Stimulated activated CD4-positive, alpha-beta T cell treated with anti-CD3 and anti-CD28 coated beads, Interleukin-1b, Interleukin-23, amount 100 ng/mL, for 24 hours (primary cell): Measurements from ENCODE around the gene GSTP1.
"Not testable (repeated sequence)": the region's sequence is repeated elsewhere in the genome, so short reads cannot be mapped to it uniquely, and the experiment has no call there.

Experiments
- DNase-seq, 4 experiments: peaks; one replicate each; pipeline ENCODE4 v3.0.0-alpha.2; 2020; ENCODE audit warnings: low read depth in 4 of 4, low spot score in 1 of 4

The GSTP1 gene

GRCh38 chr11:67594480-67594879 lies 10.9 kb downstream of the GSTP1 start:
- DNase-seq = no peak

DNA sequence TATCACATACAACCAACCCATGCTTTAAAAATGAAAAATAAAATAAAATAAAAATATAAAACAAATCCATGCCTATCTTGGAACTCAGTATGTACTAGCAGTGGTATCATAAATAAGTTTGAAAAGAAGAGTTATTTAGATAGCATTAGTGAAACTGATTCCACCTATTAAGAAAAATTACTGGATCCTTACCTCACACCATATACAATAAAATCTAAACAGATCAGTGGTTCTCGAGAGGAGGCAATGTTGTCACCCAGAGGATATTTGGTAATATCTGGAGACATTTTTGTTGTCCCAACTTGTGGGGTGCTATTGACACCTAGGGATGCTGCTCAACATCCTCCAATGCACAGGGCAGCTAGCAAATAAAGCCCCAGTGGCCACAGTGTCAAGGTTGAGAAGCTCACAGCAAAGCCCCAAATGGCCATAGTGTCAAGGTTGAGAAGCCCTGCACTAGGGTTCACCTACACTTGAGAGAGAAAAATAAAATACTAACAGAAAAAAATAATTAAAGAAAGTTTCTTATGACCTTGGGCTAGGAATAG lies 13.2 kb downstream of the GSTP1 start:
- no peak for DNase-seq

- not testable (repeated sequence) for DNase-seq
Measured at GRCh38 chr11:67597458-67597857, 13.8 kb downstream of the GSTP1 start.

DNA sequence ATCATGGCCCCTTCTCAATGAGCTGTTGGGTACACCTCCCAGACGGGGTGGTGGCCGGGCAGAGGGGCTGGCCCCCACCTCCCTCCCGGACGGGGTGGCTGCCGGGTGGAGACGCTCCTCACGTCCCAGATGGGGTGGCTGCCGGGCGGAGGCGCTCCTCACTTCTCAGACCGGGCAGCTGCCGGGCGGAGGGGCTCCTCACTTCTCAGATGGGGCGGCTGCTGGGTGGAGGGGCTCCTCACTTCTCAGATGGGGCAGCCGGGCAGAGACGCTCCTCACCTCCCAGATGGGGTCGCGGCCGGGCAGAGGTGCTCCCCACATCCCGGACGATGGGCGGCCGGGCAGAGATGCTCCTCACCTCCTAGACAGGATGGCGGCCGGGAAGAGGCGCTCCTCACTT lies 14.4 kb downstream of the GSTP1 start:
- not testable (repeated sequence) for DNase-seq

DNA sequence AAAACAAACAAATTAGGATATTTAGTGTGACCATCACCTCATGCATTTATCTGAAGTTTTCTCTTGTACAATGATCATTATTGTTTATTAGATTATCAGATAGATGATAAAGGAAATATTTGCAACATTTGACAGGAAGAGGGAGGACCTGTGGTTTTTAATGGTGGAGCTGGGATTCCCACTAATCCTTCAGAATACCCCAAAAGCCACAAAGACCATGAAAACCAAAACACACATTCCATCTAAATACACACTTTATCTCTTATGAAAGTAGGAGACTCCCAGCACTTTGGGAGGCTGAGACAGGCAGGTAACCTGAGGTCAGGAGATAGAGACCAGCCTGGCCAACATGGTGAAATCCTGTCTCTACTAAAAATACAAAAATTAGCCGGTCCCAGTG lies 15.5 kb downstream of the GSTP1 start:
- DNase-seq = no peak

DNA sequence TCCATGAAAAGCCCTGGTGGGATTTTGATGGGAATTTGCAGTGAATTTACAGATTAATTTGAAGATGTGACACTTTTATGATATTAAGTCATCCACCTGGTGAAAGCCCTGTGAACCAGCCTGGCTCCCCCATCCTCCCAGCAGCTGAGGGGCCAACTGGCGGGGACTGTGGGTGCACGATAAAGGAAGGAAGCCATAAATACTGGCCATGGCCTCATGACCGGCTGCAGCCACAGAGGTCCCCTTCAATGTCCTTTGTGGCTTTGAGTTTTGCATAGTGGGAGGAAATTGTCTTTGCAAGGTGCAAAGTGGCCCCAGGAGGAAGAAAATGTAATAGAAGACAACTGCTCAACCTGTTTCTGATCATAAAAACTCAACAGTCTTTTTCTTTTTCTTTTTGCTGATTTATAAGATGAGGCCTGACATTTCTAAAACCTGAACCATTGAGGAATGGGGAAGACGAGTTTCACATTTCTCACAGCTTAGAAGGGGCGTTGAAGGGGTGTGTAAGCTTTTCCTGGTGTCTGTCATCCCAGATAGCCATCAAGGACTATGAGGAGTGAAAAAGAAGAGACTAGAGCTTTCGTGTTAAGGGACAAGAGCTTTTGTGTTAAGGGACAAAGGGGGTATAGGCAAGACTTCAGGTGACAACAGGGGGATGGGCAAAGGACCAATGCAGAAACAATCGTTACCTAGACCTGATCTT lies 16.9 kb downstream of the GSTP1 start:
- no peak for DNase-seq

DNA sequence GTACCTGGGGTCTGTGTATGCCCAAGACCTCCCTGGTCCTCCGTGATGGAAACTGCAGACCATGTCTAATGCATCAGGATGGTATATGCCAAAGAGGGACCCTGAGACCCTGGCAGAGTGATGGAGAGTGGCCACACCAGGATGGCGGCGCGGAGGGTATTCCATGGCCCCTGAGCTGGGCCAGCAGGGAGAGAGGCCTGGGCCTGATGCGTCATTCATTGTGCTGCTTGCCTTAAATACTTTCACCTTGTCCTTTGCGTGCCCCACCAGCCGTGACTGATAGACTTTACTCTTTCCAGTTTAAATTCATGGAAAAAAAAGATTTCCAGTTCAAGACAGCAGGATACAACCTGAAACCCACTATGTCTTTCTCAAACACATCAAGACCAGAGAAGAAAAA lies 17.5 kb downstream of the GSTP1 start:
- DNase-seq = no peak

DNA sequence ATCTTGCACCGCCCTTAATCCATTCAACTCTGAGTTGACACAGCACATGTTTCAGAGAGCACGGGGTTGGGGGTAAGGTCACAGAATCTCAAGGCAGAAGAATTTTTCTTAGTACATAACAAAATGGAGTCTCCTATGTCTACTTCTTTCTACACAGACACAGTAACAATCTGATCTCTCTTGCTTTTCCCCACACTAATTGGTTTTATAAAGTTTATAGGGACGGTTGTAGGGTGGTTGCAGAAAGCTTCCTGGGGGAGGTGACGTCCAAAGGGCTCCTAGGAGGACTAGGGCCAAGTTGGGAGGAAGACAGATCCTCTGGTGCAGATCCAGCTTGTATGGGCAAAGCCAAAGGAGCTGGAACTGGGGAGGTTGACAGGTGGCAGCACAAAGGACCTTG lies 20.5 kb downstream of the GSTP1 start:
- not testable (repeated sequence) for DNase-seq

GRCh38 chr11:67604815-67605214 lies 21.2 kb downstream of the GSTP1 start:
- no peak for DNase-seq

DNA sequence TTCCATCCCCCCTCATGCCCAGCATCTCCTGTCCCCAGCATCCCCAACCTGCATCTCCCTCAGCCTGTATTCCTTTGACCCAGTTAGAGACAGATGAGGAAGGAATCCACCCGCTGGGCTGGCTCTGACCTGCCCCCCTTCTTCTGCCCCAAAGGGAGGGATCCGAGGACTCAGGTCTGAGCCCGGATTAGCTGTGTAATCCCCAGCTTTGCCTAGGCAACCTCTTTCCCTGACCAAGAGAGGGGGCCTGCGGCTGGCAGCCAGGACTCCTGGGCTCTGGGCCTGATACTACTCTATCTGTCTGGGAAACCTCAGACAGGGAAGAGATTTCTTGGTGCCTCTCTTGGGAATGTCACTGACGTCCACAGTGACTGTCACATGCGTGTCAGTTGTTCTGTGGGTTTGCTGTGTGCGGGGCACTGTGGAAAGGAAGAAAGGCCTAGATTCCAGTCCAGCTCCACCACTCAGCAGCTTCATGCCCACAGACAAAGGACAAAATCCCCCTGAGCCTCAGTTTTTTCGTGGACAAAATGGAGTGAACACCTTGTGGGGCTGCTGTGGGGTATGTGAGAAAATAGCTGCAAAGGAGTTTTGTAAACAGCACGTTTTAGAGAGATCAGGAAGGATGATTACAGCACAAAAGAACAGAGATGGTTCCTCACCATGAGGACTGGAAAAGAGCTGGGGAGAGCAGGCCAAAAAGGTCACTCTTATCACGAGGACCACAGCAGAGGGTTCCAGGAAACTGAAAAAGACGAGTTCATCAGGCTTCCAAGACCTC lies 21.8 kb downstream of the GSTP1 start:
- DNase-seq = no peak

GRCh38 chr11:67606093-67606491 lies 22.5 kb downstream of the GSTP1 start:
- DNase-seq = no peak

- DNase-seq = peak; percentile 89 to 96 (median 94)
Measured at GRCh38 chr11:67606492-67607295, 23.1 kb downstream of the GSTP1 start, which contains the start of gene NDUFV1. TSS of gene NDUFV1 (plus strand) at chr11:67606936. CDS start at chr11:67607005, 69 bp downstream.

GRCh38 chr11:67607507-67607906 lies 23.9 kb downstream of the GSTP1 start:
- no peak for DNase-seq

DNA sequence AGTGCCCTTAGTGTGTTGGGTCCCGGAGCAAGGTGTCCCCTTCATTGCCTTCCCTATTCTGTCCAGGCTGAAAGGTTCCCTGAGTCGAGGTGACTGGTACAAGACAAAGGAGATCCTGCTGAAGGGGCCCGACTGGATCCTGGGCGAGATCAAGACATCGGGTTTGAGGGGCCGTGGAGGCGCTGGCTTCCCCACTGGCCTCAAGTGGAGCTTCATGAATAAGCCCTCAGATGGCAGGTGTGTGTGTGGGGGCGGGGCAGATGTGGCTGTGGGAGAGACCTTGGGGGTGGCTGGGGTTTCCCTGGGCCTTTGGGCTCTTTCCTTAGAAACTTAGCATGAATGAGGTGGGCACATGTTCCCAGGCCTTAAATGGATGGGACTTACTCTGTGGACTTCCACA lies 24.9 kb downstream of the GSTP1 start:
- no peak for DNase-seq

- no peak for DNase-seq
Measured at GRCh38 chr11:67609316-67609715, 25.7 kb downstream of the GSTP1 start.

DNA sequence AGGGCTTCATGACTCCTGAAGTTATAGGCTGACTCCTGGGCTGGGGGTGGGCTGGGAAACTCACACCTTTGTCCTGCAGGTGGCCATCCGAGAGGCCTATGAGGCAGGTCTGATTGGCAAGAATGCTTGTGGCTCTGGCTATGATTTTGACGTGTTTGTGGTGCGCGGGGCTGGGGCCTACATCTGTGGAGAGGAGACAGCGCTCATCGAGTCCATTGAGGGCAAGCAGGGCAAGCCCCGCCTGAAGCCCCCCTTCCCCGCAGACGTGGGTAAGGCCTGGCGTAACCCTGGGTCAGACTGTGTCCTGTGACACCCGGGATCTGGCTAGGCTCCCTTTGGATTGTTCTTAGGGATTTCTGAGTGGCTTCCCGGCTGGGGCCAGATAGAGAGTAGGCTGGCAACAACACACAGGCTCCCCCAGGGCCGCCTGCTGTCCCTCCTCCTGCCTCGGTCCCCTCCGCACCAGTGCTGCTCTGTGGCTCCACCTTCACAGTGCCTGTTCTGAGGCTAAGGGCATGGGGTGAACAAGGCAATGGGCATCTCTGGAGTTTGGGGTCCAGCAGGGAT lies 26.8 kb downstream of the GSTP1 start:
- DNase-seq = no peak

DNA sequence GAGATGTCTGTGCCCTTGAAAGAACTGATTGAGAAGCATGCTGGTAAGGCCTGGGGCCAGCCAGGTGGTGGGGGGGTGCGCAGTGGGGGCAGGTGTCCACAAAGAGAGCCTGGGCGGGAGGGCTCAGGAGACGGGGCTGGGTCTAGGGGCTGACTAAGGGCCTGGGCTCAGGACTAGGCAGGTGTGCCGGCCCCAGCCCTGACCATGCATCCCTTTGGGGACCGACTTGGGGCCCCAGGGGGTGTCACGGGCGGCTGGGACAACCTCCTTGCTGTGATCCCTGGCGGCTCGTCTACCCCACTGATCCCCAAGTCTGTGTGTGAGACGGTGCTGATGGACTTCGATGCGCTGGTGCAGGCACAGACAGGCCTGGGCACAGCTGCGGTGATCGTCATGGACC lies 27.6 kb downstream of the GSTP1 start:
- DNase-seq = no peak

DNA sequence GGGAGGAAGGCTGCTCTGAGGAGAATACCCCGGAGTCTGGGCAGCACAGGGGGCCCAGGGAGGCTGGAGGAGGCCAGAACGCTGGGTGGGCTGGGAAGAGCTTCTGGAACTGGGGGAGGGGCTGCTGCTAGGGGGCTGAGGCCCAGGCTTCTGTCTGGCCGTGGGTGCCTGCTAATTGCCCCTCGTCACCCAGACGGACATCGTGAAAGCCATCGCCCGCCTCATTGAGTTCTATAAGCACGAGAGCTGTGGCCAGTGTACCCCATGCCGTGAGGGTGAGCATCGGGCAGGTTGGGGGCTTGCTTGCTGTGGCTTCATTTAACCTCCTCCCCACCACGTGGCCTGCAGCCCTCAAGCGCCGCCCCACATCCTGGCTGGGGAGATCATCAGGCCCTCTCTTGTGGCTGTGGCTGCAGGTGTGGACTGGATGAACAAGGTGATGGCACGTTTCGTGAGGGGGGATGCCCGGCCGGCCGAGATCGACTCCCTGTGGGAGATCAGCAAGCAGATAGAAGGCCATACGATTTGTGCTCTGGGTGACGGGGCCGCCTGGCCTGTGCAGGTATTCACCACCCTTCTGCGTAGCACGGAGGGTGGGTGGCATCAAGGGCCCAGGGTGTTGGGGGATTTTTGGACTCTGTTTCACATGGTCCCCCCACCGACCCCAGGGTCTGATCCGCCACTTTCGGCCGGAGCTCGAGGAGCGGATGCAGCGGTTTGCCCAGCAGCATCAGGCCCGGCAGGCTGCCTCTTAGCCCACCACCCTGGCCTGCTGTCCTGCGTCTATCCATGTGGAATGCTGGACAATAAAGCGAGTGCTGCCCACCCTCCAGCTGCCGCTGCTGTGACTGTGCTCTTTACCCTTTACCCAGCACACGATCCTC lies 28.3 kb downstream of the GSTP1 start:
- DNase-seq = no peak

DNA sequence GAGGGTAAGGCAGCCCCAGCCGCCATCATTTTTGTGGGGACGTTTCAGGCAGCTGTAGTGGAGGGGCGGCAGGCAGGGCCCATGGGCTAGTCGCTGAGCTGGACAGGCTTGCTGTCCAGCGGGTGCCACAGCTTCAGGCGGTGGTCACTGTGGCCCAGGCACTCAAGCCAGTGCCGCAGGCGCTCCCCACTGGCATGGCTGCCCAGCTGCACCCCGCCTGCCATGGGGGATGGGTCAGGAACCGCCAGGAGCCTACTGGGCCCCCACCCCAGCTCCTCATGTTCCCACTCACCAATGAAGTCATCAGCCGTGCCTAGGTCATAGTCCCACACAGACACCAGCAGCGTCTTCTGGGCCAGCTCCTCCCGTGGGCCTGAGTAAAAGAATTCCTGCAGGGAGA lies 29.1 kb downstream of the GSTP1 start:
- no peak for DNase-seq

DNA sequence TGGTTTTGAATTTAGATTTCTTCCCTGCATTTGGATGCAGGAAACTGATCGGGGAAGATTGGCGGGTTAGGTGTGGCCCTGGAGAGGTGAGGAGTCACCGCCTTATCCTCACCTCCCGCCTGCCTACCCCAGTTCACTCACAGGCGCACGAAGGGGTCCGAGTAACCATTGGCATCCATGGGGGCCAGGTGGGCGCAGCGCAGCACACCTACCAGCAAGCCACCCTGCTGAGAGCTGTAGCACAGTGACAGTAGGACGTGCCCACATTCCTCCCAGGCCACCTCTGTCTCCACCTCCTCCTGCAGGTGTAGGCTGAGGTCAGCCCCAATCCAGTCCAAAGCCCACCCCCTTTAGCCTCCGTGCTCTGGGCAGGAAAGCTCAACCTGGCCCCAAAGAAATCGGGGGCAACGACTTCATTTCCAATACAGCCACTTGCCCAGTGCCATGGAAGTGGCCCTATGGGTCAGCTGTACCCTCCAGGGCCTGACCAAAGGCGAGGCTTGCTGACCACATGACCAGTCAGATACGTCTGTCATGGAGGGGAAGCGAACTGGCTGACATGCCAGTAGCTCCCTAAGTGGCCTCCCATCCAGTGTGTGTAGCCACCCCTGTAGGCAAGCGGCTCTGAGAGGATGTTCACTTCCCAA lies 29.8 kb downstream of the GSTP1 start:
- DNase-seq = no peak
